Gastroesophageal sphincter (tissue), 3 donors: ENCODE data around the gene LRP1B.
"Not testable (repeated sequence)": the region's sequence is repeated elsewhere in the genome, so short reads cannot be mapped to it uniquely, and the experiment has no call there.

Source experiments
- EP300 ChIP-seq: sonication (generic); formaldehyde crosslinking; IDR thresholded peaks from one replicate; pipeline ENCODE4 v1.6.1; 2017; ENCODE audit warnings: antibody characterized with exemption, mild to moderate bottlenecking
- POLR2A ChIP-seq, 2 donors: fragments of 450-650 bp; IDR thresholded peaks; one replicate each; pipeline ENCODE4 v1.6.1; 2017; ENCODE audit warnings: antibody characterized with exemption in 2 of 2, mild to moderate bottlenecking in 2 of 2, moderate library complexity in 1 of 2
- TF ChIP-seq, protein P1 (sequence below), 4 experiments: fragments of 200-600 bp in 2 of 4; fragments of 450-650 bp in 2 of 4; sonication (generic) in 1 of 4; IDR thresholded peaks; one replicate each; pipeline ENCODE4 v1.5.1; 2017 to 2019; ENCODE audit warnings: antibody characterized with exemption in 4 of 4, mild to moderate bottlenecking in 2 of 4, moderate library complexity in 2 of 4

DNA sequence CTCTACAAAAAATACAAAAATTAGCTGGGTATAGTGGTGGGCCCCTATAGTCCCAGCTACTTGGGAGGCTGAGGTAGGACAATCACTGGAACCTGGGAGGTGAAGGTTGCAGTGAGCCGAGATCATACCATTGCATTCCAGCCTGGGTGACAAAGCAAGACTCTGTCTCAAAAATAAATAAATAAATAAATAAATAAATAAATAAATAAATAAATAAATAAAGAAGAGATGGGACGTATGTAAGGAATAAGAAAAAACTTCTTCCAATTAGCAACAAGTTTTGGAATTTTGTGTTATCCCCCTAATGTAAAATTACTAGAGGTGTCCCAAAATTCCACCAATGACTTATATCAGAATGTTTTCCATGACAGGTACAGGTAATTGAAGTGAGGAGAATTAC lies 961.7 kb downstream of the LRP1B start:
- TF ChIP-seq, protein P1, sequence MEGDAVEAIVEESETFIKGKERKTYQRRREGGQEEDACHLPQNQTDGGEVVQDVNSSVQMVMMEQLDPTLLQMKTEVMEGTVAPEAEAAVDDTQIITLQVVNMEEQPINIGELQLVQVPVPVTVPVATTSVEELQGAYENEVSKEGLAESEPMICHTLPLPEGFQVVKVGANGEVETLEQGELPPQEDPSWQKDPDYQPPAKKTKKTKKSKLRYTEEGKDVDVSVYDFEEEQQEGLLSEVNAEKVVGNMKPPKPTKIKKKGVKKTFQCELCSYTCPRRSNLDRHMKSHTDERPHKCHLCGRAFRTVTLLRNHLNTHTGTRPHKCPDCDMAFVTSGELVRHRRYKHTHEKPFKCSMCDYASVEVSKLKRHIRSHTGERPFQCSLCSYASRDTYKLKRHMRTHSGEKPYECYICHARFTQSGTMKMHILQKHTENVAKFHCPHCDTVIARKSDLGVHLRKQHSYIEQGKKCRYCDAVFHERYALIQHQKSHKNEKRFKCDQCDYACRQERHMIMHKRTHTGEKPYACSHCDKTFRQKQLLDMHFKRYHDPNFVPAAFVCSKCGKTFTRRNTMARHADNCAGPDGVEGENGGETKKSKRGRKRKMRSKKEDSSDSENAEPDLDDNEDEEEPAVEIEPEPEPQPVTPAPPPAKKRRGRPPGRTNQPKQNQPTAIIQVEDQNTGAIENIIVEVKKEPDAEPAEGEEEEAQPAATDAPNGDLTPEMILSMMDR (IDR thresholded peaks at IDR 0.05), result not testable (repeated sequence)
- TF ChIP-seq EP300; POLR2A (IDR thresholded peaks at IDR 0.05): not testable (repeated sequence)
